ENCODE results near the gene PRRG4. TPM values are rescaled to one million over a fixed set of nuclear protein-coding genes. Genes with fewer than 3 reads are reported as not detected.

PRRG4 gene
- total RNA-seq: 6.3 and 7.3 TPM in 2 replicates

GRCh38 chr11:32829680-32830412 is at the start of gene PRRG4:
Gene PRRG4, plus strand, starts transcription at chr11:32829927. Its CDS starts 603 bp downstream, at chr11:32830530.

GRCh38 chr11:32794439-32794838 is 35.3 kb upstream of the PRRG4 start, which contains the start of gene CCDC73:
Gene CCDC73, minus strand, starts transcription at chr11:32794662. Its CDS starts 34,419 bp downstream, at chr11:32760243.

GRCh38 chr11:32892355-32893092 is 62.8 kb downstream of the PRRG4 start, which contains the start of gene QSER1:
Gene QSER1, plus strand, starts transcription at chr11:32892811. Its CDS starts 315 bp downstream, at chr11:32893126.

Other genes with a start within 250 kb of the PRRG4 start
- gene EIF3M, start 246.1 kb upstream of the PRRG4 start, total RNA-seq: 548 and 701 TPM in 2 replicates
- not detected in 2 replicates for gene CCDC73, start 35.3 kb upstream of the PRRG4 start, total RNA-seq
- gene QSER1, start 62.9 kb downstream of the PRRG4 start, total RNA-seq: 13.2 and 14.5 TPM in 2 replicates
- 7.3 and 18.9 TPM in 2 replicates for gene DEPDC7, start 186.0 kb downstream of the PRRG4 start, total RNA-seq
- gene TCP11L1, start 209.6 kb downstream of the PRRG4 start, total RNA-seq: 15.9 and 37.7 TPM in 2 replicates